ENCODE data around the gene ITPRIPL2. TPM values are rescaled to one million over a fixed set of nuclear protein-coding genes. Genes with fewer than 3 reads are reported as not detected.

ITPRIPL2 gene
- total and polyA plus RNA-seq, 2 of the 13 experiments (the other 11 are each of a cell fraction or from before 2014, with no cell fraction given), result 5.9 to 12.6 TPM

DNA sequence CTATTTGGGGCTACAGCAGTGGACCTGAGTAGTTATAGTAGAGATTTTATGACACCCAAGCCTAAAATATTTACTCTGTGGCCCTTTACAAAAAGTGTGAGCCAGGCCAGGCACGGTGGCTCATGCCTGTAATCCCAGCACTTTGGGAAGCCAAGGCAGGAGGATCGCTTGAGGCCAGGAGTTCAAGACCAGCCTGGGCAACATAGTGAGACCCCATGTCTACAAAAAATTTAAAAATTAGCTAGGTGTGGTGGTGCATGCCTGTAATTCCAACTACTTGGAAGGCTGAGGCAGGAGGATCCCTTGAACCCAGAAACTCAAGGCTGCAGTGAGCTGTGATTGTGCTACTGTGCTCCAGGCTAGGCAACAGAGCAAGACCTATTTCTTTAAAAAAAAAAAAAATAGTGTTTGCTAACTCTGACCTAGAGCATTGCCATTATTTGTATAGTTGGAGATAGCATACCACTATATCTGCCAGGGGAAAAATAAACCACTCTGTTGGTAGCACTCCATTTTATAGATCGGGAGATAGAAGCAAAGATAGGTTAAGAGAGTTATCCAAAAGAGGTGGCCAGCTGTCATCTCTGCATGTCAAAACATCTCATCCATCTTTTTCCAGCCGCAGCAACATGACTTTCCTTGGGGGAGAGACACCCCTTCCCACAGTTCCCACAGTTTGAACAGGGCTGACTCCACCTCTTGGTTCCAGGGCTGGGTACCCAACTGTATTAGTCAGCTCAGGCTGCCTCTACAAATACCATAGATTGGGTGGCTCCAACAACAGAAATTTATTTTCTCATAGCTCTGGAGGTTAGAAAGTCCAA lies 3.0 kb upstream of the ITPRIPL2 start (continued):
- TF ChIP-seq, protein P1, sequence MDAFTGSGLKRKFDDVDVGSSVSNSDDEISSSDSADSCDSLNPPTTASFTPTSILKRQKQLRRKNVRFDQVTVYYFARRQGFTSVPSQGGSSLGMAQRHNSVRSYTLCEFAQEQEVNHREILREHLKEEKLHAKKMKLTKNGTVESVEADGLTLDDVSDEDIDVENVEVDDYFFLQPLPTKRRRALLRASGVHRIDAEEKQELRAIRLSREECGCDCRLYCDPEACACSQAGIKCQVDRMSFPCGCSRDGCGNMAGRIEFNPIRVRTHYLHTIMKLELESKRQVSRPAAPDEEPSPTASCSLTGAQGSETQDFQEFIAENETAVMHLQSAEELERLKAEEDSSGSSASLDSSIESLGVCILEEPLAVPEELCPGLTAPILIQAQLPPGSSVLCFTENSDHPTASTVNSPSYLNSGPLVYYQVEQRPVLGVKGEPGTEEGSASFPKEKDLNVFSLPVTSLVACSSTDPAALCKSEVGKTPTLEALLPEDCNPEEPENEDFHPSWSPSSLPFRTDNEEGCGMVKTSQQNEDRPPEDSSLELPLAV (CRISPR knock-in tag; conservative IDR thresholded peaks at IDR 0.05; ENCODE audit: low read depth), result no peak
- TF ChIP-seq ARHGAP35 (CRISPR knock-in tag; IDR thresholded peaks at IDR 0.05; ENCODE audit: borderline replicate concordance) (no peak), SIN3A (IDR thresholded peaks at IDR 0.05; ENCODE audit: borderline replicate concordance, low read depth, low read length) (no peak), ZNF446 (CRISPR knock-in tag; IDR thresholded peaks at IDR 0.05) (no peak), MTF1 (CRISPR knock-in tag; IDR thresholded peaks at IDR 0.05) (no peak), ZNF83 (CRISPR knock-in tag; IDR thresholded peaks at IDR 0.05; ENCODE audit: borderline replicate concordance) (no peak), GLI4 (CRISPR knock-in tag; IDR thresholded peaks at IDR 0.05; ENCODE audit: borderline replicate concordance) (no peak), ZFP36L2 (CRISPR knock-in tag; IDR thresholded peaks at IDR 0.05) (no peak), ZNF792 (CRISPR knock-in tag; IDR thresholded peaks at IDR 0.05) (0 out of 2 replicates have a peak, but pooled peaks have one; percentile 64), MIER2 (CRISPR knock-in tag; IDR thresholded peaks at IDR 0.05) (no peak), ZNF570 (CRISPR knock-in tag; IDR thresholded peaks at IDR 0.05; ENCODE audit: borderline replicate concordance) (no peak), FOXK1 (CRISPR knock-in tag; IDR thresholded peaks at IDR 0.05; ENCODE audit: borderline replicate concordance, low read depth) (no peak), FOXP1 (IDR thresholded peaks at IDR 0.05) (no peak), FOXP1 (CRISPR knock-in tag; IDR thresholded peaks at IDR 0.05) (no peak), ZNF451 (CRISPR knock-in tag; IDR thresholded peaks at IDR 0.05) (no peak), ZNF567 (CRISPR knock-in tag; IDR thresholded peaks at IDR 0.05; ENCODE audit: borderline replicate concordance) (no peak), EHMT2 (IDR thresholded peaks at IDR 0.05; ENCODE audit: borderline replicate concordance, low read depth, low read length) (no peak), HNRNPH1 (optimal IDR thresholded peaks at IDR 0.05; ENCODE audit: low read depth, low read length) (no peak), SOX5 (CRISPR knock-in tag; IDR thresholded peaks at IDR 0.05; ENCODE audit: borderline replicate concordance) (no peak), ZSCAN29 (CRISPR knock-in tag; conservative IDR thresholded peaks at IDR 0.05) (peak; percentile 50; the same call in 1 of the 2 replicates)
- TF ChIP-seq, protein P2, sequence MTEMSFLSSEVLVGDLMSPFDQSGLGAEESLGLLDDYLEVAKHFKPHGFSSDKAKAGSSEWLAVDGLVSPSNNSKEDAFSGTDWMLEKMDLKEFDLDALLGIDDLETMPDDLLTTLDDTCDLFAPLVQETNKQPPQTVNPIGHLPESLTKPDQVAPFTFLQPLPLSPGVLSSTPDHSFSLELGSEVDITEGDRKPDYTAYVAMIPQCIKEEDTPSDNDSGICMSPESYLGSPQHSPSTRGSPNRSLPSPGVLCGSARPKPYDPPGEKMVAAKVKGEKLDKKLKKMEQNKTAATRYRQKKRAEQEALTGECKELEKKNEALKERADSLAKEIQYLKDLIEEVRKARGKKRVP (CRISPR knock-in tag; IDR thresholded peaks at IDR 0.05), result 0 out of 4 replicates have a peak, but pooled peaks of 1 of the 2 experiments have one; percentile 24
- TF ChIP-seq, protein P3, sequence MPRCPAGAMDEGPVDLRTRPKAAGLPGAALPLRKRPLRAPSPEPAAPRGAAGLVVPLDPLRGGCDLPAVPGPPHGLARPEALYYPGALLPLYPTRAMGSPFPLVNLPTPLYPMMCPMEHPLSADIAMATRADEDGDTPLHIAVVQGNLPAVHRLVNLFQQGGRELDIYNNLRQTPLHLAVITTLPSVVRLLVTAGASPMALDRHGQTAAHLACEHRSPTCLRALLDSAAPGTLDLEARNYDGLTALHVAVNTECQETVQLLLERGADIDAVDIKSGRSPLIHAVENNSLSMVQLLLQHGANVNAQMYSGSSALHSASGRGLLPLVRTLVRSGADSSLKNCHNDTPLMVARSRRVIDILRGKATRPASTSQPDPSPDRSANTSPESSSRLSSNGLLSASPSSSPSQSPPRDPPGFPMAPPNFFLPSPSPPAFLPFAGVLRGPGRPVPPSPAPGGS (CRISPR knock-in tag; IDR thresholded peaks at IDR 0.05), result no peak
- TF ChIP-seq, protein P4, sequence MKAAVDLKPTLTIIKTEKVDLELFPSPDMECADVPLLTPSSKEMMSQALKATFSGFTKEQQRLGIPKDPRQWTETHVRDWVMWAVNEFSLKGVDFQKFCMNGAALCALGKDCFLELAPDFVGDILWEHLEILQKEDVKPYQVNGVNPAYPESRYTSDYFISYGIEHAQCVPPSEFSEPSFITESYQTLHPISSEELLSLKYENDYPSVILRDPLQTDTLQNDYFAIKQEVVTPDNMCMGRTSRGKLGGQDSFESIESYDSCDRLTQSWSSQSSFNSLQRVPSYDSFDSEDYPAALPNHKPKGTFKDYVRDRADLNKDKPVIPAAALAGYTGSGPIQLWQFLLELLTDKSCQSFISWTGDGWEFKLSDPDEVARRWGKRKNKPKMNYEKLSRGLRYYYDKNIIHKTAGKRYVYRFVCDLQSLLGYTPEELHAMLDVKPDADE (CRISPR knock-in tag; IDR thresholded peaks at IDR 0.05), result no peak
- TF ChIP-seq, protein P5, sequence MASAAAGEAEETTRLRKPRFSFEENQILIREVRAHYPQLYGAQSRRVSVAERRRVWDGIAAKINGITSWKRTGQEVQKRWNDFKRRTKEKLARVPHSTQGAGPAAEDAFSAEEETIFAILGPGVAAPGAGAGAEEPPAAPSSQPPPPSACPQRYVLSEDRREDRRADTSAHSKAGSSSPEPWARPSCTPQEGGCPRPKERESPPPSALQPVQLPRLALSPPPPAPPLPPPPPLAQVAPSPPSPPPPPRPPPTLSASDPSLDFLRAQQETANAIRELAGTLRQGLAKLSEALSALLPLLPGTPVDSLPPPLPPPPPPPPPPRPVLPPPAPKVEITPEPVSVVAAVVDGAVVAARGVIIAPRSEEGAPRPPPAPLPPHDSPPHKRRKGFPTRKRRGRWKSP (CRISPR knock-in tag; IDR thresholded peaks at IDR 0.05), result no peak

All from HepG2 (cell line).